PC-3 (cell line): ENCODE data around the gene WSCD2. TPM values are rescaled to one million over a fixed set of nuclear protein-coding genes. Genes with fewer than 3 reads are reported as not detected.

ENCODE experiments used
- ATAC-seq: fragments of 200-7000 bp; cut with Tn5 transposase; 2 replicates; pipeline ENCODE4 v1.9.1; 2020; ENCODE audit warnings: mild to moderate bottlenecking, moderate library complexity
- BruUV-seq: library from RNA; stranded (reverse); fragments of 400-500 nt; replicated peaks from 2 replicates; lab custom pipeline; 2021; lab: Mats Ljungman, UMichigan
- CTCF ChIA-PET: fragments of 300-600 bp; sonication (Branson Sonifier 250); formaldehyde crosslinking; loops from one replicate; lab custom pipeline; 2022; ENCODE audit warnings: antibody characterized with exemption; lab: Charles Lee
- POLR2A ChIA-PET: fragments of 300-600 bp; sonication (Branson Sonifier 250); formaldehyde crosslinking; loops from one replicate; lab custom pipeline; 2022; ENCODE audit warnings: antibody characterized with exemption; ENCODE audit not compliant: unreplicated experiment; lab: Charles Lee
- DNase-seq: peaks from one replicate; pipeline ENCODE4 v3.0.0-alpha.2; 2015
- H2AFZ ChIP-seq: fragments of 300-600 bp; sonication (generic); 2 replicates; pipeline ENCODE4 v1.6.0; 2016; ENCODE audit warnings: antibody characterized with exemption, low read length
- H3F3A ChIP-seq: fragments of 300-600 bp; sonication (generic); one replicate; pipeline ENCODE4 v1.6.0; 2017; ENCODE audit warnings: antibody characterized with exemption, low read length, control low read depth, mild to moderate bottlenecking; ENCODE audit not compliant: unreplicated experiment
- H3K27ac ChIP-seq: fragments of 300-600 bp; sonication (generic); 2 replicates; pipeline ENCODE4 v1.5.1; 2016; ENCODE audit warnings: mild to moderate bottlenecking, low read length
- H3K27me3 ChIP-seq: fragments of 300-600 bp; sonication (generic); 2 replicates; pipeline ENCODE4 v1.6.1; 2016; ENCODE audit warnings: low read length, mixed read lengths
- H3K36me3 ChIP-seq: fragments of 300-600 bp; sonication (generic); 2 replicates; pipeline ENCODE4 v1.6.1; 2016; ENCODE audit warnings: low read depth, mixed run types, low read length, mixed read lengths
- H3K4me1 ChIP-seq: fragments of 300-600 bp; sonication (generic); 2 replicates; pipeline ENCODE4 v1.5.1; 2016; ENCODE audit warnings: low read length; ENCODE audit not compliant: insufficient read depth
- H3K4me2 ChIP-seq: fragments of 300-600 bp; sonication (generic); 2 replicates; pipeline ENCODE4 v1.6.0; 2016; ENCODE audit warnings: low read length
- H3K4me3 ChIP-seq: fragments of 300-600 bp; sonication (generic); 2 replicates; pipeline ENCODE4 v1.5.1; 2016; ENCODE audit warnings: mild to moderate bottlenecking, low read length, mixed read lengths
- H3K79me2 ChIP-seq: fragments of 300-600 bp; sonication (generic); 2 replicates; pipeline ENCODE4 v1.6.1; 2017; ENCODE audit warnings: low read length, mixed read lengths
- H3K9ac ChIP-seq: fragments of 300-600 bp; sonication (generic); 2 replicates; pipeline ENCODE4 v1.6.0; 2016; ENCODE audit warnings: mild to moderate bottlenecking, low read length
- H3K9me2 ChIP-seq: fragments of 300-600 bp; sonication (generic); replicated peaks from 2 replicates; pipeline ENCODE4 v1.6.1; 2016; ENCODE audit warnings: mixed run types, low read length, mixed read lengths
- H3K9me3 ChIP-seq: fragments of 300-600 bp; sonication (generic); 2 replicates; pipeline ENCODE4 v1.6.1; 2016; ENCODE audit warnings: low read length, mixed read lengths
- H4K20me1 ChIP-seq: fragments of 300-600 bp; sonication (generic); 2 replicates; pipeline ENCODE4 v1.6.1; 2016; ENCODE audit warnings: low read length, mixed read lengths
- CTCF ChIP-seq: fragments of 300-600 bp; sonication (generic); conservative IDR thresholded peaks from 2 replicates; pipeline ENCODE4 v1.5.1; 2017; ENCODE audit warnings: antibody characterized with exemption, low read depth, mild to moderate bottlenecking, low read length
- EZH2 ChIP-seq: fragments of 300-600 bp; sonication (generic); IDR thresholded peaks from one replicate; pipeline ENCODE4 v1.6.1; 2017; ENCODE audit warnings: antibody characterized with exemption, mild to moderate bottlenecking, low read length; ENCODE audit not compliant: unreplicated experiment
- EZH2phosphoT487 ChIP-seq: fragments of 300-600 bp; sonication (generic); IDR thresholded peaks from 2 replicates; pipeline ENCODE4 v1.6.1; 2018; ENCODE audit warnings: mild to moderate bottlenecking, antibody characterized with exemption, low read length, borderline replicate concordance
- intact Hi-C: fragments of 100-400 bp; cut with micrococcal nuclease; formaldehyde crosslinking; loops from 2 replicates; pipeline ENCODE4 v1.9.0; 2023
- total RNA-seq: library from RNA; depleted of rRNA; stranded (reverse); fragments of >200 nt; gene quantifications from 2 replicates; pipeline ENCODE4 v1.2.3, GENCODE V29; 2014

Gene WSCD2
- total RNA-seq, 1 experiment from 2014 or later, result not detected

GRCh38 chr12:108110844-108111243 lies 18.2 kb upstream of the WSCD2 start:
- Histone ChIP-seq H3K4me2 (no peak overlapping the region), H2AFZ (no peak overlapping the region), H3K4me1 (no peaks in the 10 kb centered on the region), H3K4me3 (no peak overlapping the region), H3K9me3 (no peaks in the 10 kb centered on the region), H3F3A (no peaks in the 10 kb centered on the region), H3K27me3 (peaks cover 34% of the 10 kb centered on the region), H3K27ac (no peak overlapping the region), H3K79me2 (no peaks in the 10 kb centered on the region), H3K9me2 (no peaks in the 10 kb centered on the region), H3K36me3 (no peaks in the 10 kb centered on the region), H3K9ac (no peak overlapping the region), H4K20me1 (no peaks in the 10 kb centered on the region)
- ATAC-seq (no peak), DNase-seq (no peak)
- ChIA-PET CTCF (no interaction called here), POLR2A (no interaction called here)
- TF ChIP-seq EZH2phosphoT487 (no peak), CTCF (no peak), EZH2 (no peak)
- intact Hi-C loops, result no loop called here
- BruUV-seq, result no TSS peak

- Histone ChIP-seq H3K27ac (no peak overlapping the region), H3K27me3 (peaks cover 55% of the 10 kb centered on the region), H3K4me3 (no peak overlapping the region), H3K4me1 (no peaks in the 10 kb centered on the region), H3K9me2 (no peaks in the 10 kb centered on the region; the same call in 1 of the 2 replicates), H3K9ac (no peak overlapping the region), H3K4me2 (no peak overlapping the region), H2AFZ (no peak overlapping the region), H3K79me2 (no peaks in the 10 kb centered on the region), H3K36me3 (no peaks in the 10 kb centered on the region), H4K20me1 (no peaks in the 10 kb centered on the region), H3F3A (no peaks in the 10 kb centered on the region), H3K9me3 (no peaks in the 10 kb centered on the region)
- CTCF ChIA-PET, result no interaction called here
- DNase-seq (no peak), ATAC-seq (no peak)
- intact Hi-C loops, result no loop called here
- BruUV-seq, result no TSS peak
- TF ChIP-seq EZH2, result no peak
- no peak for TF ChIP-seq EZH2phosphoT487
- no peak for TF ChIP-seq CTCF
- POLR2A ChIA-PET, result no interaction called here
Measured at GRCh38 chr12:108112832-108113556, 16.1 kb upstream of the WSCD2 start.
